SK-N-MC (cell line): Measurements from ENCODE around the gene WDR76.

Source experiments
- DNase-seq: peaks from one replicate; pipeline ENCODE4 v3.0.0-alpha.2; 2011; ENCODE audit warnings: low read depth, low spot score
- H3K27ac ChIP-seq: fragments of 200-600 bp; sonication (generic); 2 replicates; pipeline ENCODE4 v1.5.1; 2016; ENCODE audit warnings: mixed run types
- H3K36me3 ChIP-seq: fragments of 200-600 bp; sonication (generic); 2 replicates; pipeline ENCODE4 v1.6.1; 2017; ENCODE audit warnings: antibody characterized with exemption, low read length, mixed read lengths; ENCODE audit not compliant: insufficient read depth
- H3K4me3 ChIP-seq: fragments of 200-600 bp; sonication (generic); 2 replicates; pipeline ENCODE4 v1.5.1; 2016
- H3K9ac ChIP-seq: fragments of 200-600 bp; sonication (generic); 2 replicates; pipeline ENCODE4 v1.8.0; 2017; ENCODE audit warnings: mixed run types, mixed read lengths; ENCODE audit not compliant: insufficient read length
- H3K9me3 ChIP-seq: fragments of 200-600 bp; sonication (generic); 2 replicates; pipeline ENCODE4 v1.6.1; 2017; ENCODE audit warnings: low read depth, mild to moderate bottlenecking, antibody characterized with exemption, low read length, moderate library complexity, mixed read lengths
- EZH2 ChIP-seq: fragments of 200-600 bp; sonication (generic); IDR thresholded peaks from one replicate; pipeline ENCODE4 v1.6.1; 2017; ENCODE audit warnings: antibody characterized with exemption
- FOXP2 ChIP-seq: optimal IDR thresholded peaks from 2 replicates; pipeline ENCODE3; 2011; ENCODE audit warnings: mild to moderate bottlenecking, moderate library complexity; ENCODE audit not compliant: insufficient read depth; ENCODE audit errors: extremely low read length, control extremely low read depth
- POLR2AphosphoS5 ChIP-seq: IDR thresholded peaks from 2 replicates; pipeline ENCODE4 v1.6.1; 2012; ENCODE audit warnings: mild to moderate bottlenecking, low read depth, low read length, borderline replicate concordance

WDR76 gene

DNA sequence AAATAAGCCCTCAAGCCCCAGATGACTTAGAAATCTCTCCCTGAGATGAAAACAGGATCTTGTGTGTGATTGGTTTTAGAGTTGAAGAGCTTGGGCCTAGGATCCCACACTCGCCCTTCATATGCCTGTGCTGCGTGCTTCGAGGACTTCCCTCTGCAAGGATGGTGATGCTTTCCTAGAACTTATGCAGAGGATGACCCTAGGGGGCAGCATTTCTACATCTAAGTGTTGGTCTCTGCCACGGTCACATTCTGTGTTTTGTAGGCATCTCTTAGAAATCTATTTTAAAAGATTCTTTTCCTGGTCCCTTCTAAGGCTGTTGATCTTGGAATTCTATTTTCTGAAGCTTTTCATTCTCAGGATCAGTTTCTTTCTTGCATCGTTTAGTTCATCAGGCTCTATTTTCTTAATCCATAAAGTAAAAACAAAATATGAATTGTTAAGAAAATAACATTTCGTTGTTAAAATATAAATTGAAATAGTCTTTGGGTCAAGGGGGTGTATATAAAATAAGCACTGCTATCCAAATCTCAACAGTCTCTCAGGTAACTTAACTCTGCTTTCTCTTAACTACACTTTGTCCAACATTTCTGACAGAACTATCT lies 45.7 kb downstream of the WDR76 start:
- Histone ChIP-seq H3K9me3 (no peaks in the 10 kb centered on the region), H3K36me3 (peaks cover 50% of the 10 kb centered on the region), H3K4me3 (no peak overlapping the region), H3K27ac (no peak overlapping the region), H3K9ac (no peak overlapping the region)
- TF ChIP-seq FOXP2 (no peak), EZH2 (no peak), POLR2AphosphoS5 (no peak)
- DNase-seq, result peak; percentile 5

- H3K27ac ChIP-seq, result no peak overlapping the region
- no peaks in the 10 kb centered on the region for H3K9me3 ChIP-seq
- no peak for TF ChIP-seq POLR2AphosphoS5
- no peak for TF ChIP-seq EZH2
- no peak for TF ChIP-seq FOXP2
- DNase-seq, result no peak
- H3K36me3 ChIP-seq, result peaks cover 56% of the 10 kb centered on the region
- no peak overlapping the region for H3K4me3 ChIP-seq
- H3K9ac ChIP-seq, result no peak overlapping the region
Observed at GRCh38 chr15:43873651-43874050, 46.8 kb downstream of the WDR76 start.

- Histone ChIP-seq H3K9ac (no peak overlapping the region), H3K36me3 (peaks cover 39% of the 10 kb centered on the region), H3K27ac (no peak overlapping the region), H3K4me3 (no peak overlapping the region), H3K9me3 (no peaks in the 10 kb centered on the region)
- no peak for DNase-seq
- no peak for TF ChIP-seq EZH2
- TF ChIP-seq POLR2AphosphoS5, result no peak
- TF ChIP-seq FOXP2, result no peak
Observed at GRCh38 chr15:43876872-43877271, 50.1 kb downstream of the WDR76 start.

DNA sequence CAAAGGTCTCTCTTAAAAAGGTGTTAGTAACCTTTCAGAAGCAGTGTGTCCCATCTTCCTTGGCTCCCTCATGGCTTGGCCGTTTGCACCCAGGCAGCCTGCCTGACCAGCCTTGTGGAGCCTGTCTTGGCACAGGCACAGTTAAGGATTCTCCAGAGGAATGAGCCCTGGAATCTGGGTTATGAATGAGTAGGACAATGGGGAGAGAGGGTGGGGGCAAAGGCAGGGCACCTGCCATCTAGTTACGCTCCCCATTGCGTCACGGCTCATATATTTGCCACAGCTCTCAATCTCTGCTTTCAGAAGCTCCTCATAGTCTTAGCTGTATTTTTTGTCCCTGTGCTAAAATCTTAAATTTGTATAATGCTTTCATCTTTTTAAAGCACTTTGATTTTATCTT lies 50.6 kb downstream of the WDR76 start:
- DNase-seq, result no peak
- Histone ChIP-seq H3K9ac (no peak overlapping the region), H3K4me3 (no peak overlapping the region), H3K27ac (no peak overlapping the region), H3K36me3 (peaks cover 34% of the 10 kb centered on the region), H3K9me3 (no peaks in the 10 kb centered on the region)
- TF ChIP-seq FOXP2, result no peak
- no peak for TF ChIP-seq EZH2
- no peak for TF ChIP-seq POLR2AphosphoS5

DNA sequence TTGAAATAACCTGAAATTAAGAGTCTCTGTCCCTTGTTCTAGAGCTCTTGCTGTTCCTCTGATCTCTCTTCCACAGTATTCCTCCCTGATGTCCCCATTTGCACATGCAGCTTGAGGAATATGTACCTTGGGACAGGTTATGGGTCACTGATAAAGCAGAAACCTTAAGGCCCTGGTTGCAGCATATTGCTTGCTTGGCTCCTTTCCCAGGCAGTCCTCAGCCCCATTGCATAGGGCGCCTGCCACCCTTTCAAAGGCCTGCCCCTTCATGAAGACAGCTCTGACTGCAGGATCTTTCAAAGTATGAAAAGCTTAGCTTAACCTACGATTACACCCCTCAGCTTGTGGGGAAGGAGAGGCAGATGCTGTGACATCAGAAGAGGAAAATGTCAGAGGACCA lies 51.6 kb downstream of the WDR76 start:
- no peak overlapping the region for H3K27ac ChIP-seq
- H3K9me3 ChIP-seq, result no peaks in the 10 kb centered on the region
- TF ChIP-seq FOXP2 (no peak), POLR2AphosphoS5 (no peak), EZH2 (no peak)
- peaks cover 26% of the 10 kb centered on the region for H3K36me3 ChIP-seq
- H3K9ac ChIP-seq, result no peak overlapping the region
- no peak for DNase-seq
- no peak overlapping the region for H3K4me3 ChIP-seq

- no peak for DNase-seq
- H3K27ac ChIP-seq, result no peak overlapping the region
- TF ChIP-seq POLR2AphosphoS5 (no peak), FOXP2 (no peak), EZH2 (no peak)
- H3K36me3 ChIP-seq, result peaks cover 17% of the 10 kb centered on the region
- no peaks in the 10 kb centered on the region for H3K9me3 ChIP-seq
- H3K9ac ChIP-seq, result no peak overlapping the region
- H3K4me3 ChIP-seq, result no peak overlapping the region
Observed at GRCh38 chr15:43879386-43880355, 52.9 kb downstream of the WDR76 start.

DNA sequence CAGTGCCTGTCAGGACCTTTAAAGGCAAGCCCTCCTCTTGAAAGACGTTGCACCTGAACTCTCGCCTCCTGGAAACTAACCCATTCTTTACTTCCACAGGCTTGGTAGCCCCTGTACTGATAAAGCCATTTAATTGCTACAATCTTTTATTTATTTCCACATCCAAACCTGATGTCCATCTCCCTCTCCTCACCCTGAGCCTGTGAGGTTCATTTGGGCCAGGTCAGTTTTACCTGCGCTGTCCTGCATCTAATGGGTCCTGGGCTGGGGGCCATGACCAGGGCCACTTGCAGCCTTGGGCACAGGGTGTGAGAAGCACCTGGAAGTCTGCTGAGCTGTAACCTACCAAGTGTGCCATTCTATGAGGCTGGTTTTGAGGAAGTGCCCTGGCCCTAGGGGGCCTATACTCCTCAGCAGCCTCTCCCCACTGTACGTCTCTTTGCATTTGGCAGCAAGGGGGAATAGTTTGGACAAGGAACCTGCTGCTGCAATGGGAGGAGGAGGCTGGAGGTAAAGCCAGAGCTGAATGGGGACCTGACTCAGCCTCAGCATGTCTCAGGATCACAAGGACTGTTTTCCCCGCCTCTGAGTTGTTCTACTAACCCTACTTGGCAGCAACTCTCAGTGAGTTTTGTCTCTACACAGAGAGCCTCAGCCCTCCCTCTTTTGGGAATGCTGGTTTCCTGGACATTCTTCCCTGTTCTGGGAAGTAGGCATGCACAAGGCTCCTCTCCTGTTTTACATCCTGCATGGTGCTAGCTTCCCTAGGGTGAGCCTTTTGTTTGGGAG lies 53.8 kb downstream of the WDR76 start:
- no peak overlapping the region for H3K9ac ChIP-seq
- H3K9me3 ChIP-seq, result no peaks in the 10 kb centered on the region
- DNase-seq, result no peak
- TF ChIP-seq FOXP2 (no peak), POLR2AphosphoS5 (no peak), EZH2 (no peak)
- H3K27ac ChIP-seq, result no peak overlapping the region
- H3K4me3 ChIP-seq, result no peak overlapping the region
- peaks cover 17% of the 10 kb centered on the region for H3K36me3 ChIP-seq

GRCh38 chr15:43881245-43881644 lies 54.4 kb downstream of the WDR76 start:
- Histone ChIP-seq H3K27ac (no peak overlapping the region), H3K9me3 (no peaks in the 10 kb centered on the region), H3K36me3 (peaks cover 17% of the 10 kb centered on the region), H3K4me3 (no peak overlapping the region), H3K9ac (no peak overlapping the region)
- TF ChIP-seq FOXP2 (no peak), POLR2AphosphoS5 (no peak), EZH2 (no peak)
- DNase-seq, result no peak

- Histone ChIP-seq H3K4me3 (no peak overlapping the region), H3K36me3 (peaks cover 14% of the 10 kb centered on the region), H3K9me3 (no peaks in the 10 kb centered on the region), H3K27ac (no peak overlapping the region), H3K9ac (no peak overlapping the region)
- no peak for DNase-seq
- no peak for TF ChIP-seq POLR2AphosphoS5
- TF ChIP-seq EZH2, result no peak
- TF ChIP-seq FOXP2, result no peak
Observed at GRCh38 chr15:43881944-43882343, 55.1 kb downstream of the WDR76 start.
